Psoas muscle (tissue), 8 donors: Measurements from ENCODE around the gene CYP8B1. TPM values are rescaled to one million over a fixed set of nuclear protein-coding genes. Genes with fewer than 3 reads are reported as not detected.
"Not testable (repeated sequence)": the region's sequence is repeated elsewhere in the genome, so short reads cannot be mapped to it uniquely, and the experiment has no call there.

ENCODE experiments used
- ATAC-seq, 4 donors: fragments of 200-7000 bp; cut with Tn5 transposase; one replicate each; pipeline ENCODE4 v1.9.1; 2020; ENCODE audit warnings: moderate library complexity in 3 of 4, mild to moderate bottlenecking in 2 of 4
- DNase-seq, 2 donors: peaks; one replicate each; pipeline ENCODE4 v3.0.0-alpha.2; 2020
- H3K27ac ChIP-seq: fragments of 200-600 bp; one replicate; pipeline ENCODE4 v1.8.0; 2022
- H3K27me3 ChIP-seq, 3 donors: fragments of 200-600 bp in 1 of 3; one replicate each; pipeline versions ENCODE4 v1.6.1 to v1.8.0; 2013 to 2022; ENCODE audit warnings: low read length in 2 of 3, mild to moderate bottlenecking in 2 of 3, moderate library complexity in 1 of 3; ENCODE audit not compliant: insufficient read depth in 3 of 3
- H3K36me3 ChIP-seq, 2 donors: fragments of 200-600 bp in 1 of 2; one replicate each; pipeline versions ENCODE4 v1.6.1 to v1.8.0; 2013 to 2022; ENCODE audit warnings: low read depth in 1 of 2, mild to moderate bottlenecking in 1 of 2, moderate library complexity in 1 of 2; ENCODE audit not compliant: insufficient read depth in 1 of 2
- H3K4me1 ChIP-seq: fragments of 200-600 bp; one replicate; pipeline ENCODE4 v1.8.0; 2022
- H3K4me3 ChIP-seq: fragments of 200-600 bp; one replicate; pipeline ENCODE4 v1.8.0; 2022; ENCODE audit warnings: mild to moderate bottlenecking
- H3K9me3 ChIP-seq: fragments of 200-600 bp; one replicate; pipeline ENCODE4 v1.8.0; 2022
- CTCF ChIP-seq: fragments of 200-600 bp; IDR thresholded peaks from one replicate; pipeline ENCODE4 v1.8.0; 2022; ENCODE audit warnings: antibody characterized with exemption
- WGBS, 3 donors: extraction: QIAGEN DNeasy Blood & Tissue Kit; methylation state at CpG; one replicate each; pipeline versions ENCODE4 v1.1.6 to v1.1.7; 2013; 5-methylcytosine and 5-hydroxymethylcytosine counted together
- intact Hi-C, 2 donors: fragments of 100-400 bp; cut with DNase I; formaldehyde crosslinking; loops; one replicate each; pipeline versions ENCODE4 v1.11.0 to v1.14.2; 2022
- polyA plus RNA-seq, 3 donors: library from polyadenylated mRNA; stranded (reverse); fragments of 200-250 nt; gene quantifications; one replicate each; pipeline ENCODE4 v1.2.3, GENCODE V29; 2013
- total RNA-seq, 4 donors: library from RNA; stranded (reverse); fragmentation: NEBNext Ultra II Directional in 2 of 4; extraction: Animal tissue kit (Norgen Biotek cat#: 25700) in 2 of 4; gene quantifications; one replicate each; pipeline versions ENCODE4 v1.2.1 to v1.2.4, GENCODE V29; 2021 to 2023
- donor health status: healthy with polysubstance abuse.
- donor health status: DM: no; HTN: no; CAD: no; lungs with moderate emphysema.
- donor health status: Bipolar disorder and iron deficiency.
- donor health status: healthy.
- donor health status: DM: yes; HTN: yes; CAD: no.
- donor health status: DM: no; HTN: no; CAD: no.
- donor health status: DM: no; HTN: no; CAD: no.
- donor health status: DM: yes; HTN: yes; CAD: no.

Gene CYP8B1
- total and polyA plus RNA-seq, 7 donors, result 0.08 TPM; not detected in 6

- Histone ChIP-seq H3K4me3 (no peak overlapping the region), H3K36me3 (no peaks in the 10 kb centered on the region), H3K4me1 (no peaks in the 10 kb centered on the region), H3K27ac (no peak overlapping the region), H3K9me3 (no peaks in the 10 kb centered on the region), H3K27me3 (no peaks in the 10 kb centered on the region)
- DNase-seq (no peak), ATAC-seq (no peak)
- intact Hi-C loops, result no loop called here
- TF ChIP-seq CTCF, result no peak
- 80 to 95% (median 90%) methylated on average over 1 of the region's 1 CpG for WGBS, 3 donors
These were observed 16.5 kb upstream of the CYP8B1 start for GRCh38 chr3:42892169-42892568.

GRCh38 chr3:42891042-42891441, 15.4 kb upstream of the CYP8B1 start:
- TF ChIP-seq CTCF, result no peak
- Histone ChIP-seq H3K36me3 (no peaks in the 10 kb centered on the region), H3K27ac (no peak overlapping the region), H3K9me3 (no peaks in the 10 kb centered on the region), H3K4me1 (no peaks in the 10 kb centered on the region), H3K27me3 (no peaks in the 10 kb centered on the region), H3K4me3 (no peak overlapping the region)
- ATAC-seq (no peak), DNase-seq (no peak)
- WGBS, 3 donors, result 65 to 72% (median 66%) methylated on average over 2 of the region's 2 CpGs
- intact Hi-C loops, result no loop called here

- H3K27ac ChIP-seq, result no peak overlapping the region
- TF ChIP-seq CTCF, result no peak
- DNase-seq (no peak), ATAC-seq (no peak)
- no peaks in the 10 kb centered on the region for H3K36me3 ChIP-seq
- no peaks in the 10 kb centered on the region for H3K4me1 ChIP-seq
- 74 to 78% (median 77%) methylated on average over 3 of the region's 3 CpGs for WGBS, 3 donors
- H3K27me3 ChIP-seq, result no peaks in the 10 kb centered on the region
- no peak overlapping the region for H3K4me3 ChIP-seq
- intact Hi-C loops, result no loop called here
- no peaks in the 10 kb centered on the region for H3K9me3 ChIP-seq
These were observed 11.4 kb upstream of the CYP8B1 start for GRCh38 chr3:42887084-42887483.

DNA sequence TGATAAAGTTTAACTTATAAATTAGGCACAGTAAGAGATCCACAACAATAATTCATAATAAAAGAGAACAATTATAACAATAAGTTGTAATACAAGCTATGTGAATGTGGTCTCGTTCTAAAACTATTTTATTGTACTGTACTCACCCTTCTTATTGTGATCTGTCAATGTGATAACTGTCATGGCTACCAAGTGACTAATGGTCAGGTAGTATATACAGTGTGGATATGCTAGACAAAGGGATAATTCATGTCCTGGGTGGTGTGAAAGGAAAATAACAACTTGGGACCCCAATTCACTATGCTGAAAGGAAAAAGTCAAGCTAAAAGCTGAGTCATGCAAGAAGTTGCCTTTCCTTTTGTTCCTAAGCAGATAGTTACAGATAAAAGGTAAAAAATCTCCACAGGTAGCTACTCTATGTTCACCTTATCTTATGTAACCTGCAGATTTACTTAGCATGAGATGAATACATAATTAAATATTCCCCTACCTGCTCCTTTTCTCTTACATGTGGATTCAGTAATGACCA, 10.7 kb upstream of the CYP8B1 start:
- DNase-seq (no peak), ATAC-seq (no peak)
- Histone ChIP-seq H3K27ac (no peak overlapping the region), H3K27me3 (no peaks in the 10 kb centered on the region), H3K4me1 (no peaks in the 10 kb centered on the region), H3K36me3 (no peaks in the 10 kb centered on the region), H3K9me3 (no peaks in the 10 kb centered on the region), H3K4me3 (no peak overlapping the region)
- intact Hi-C loops, result no loop called here
- TF ChIP-seq CTCF, result no peak
- 78 to 87% (median 81%) methylated on average over 1 of the region's 1 CpG for WGBS, 3 donors

DNA sequence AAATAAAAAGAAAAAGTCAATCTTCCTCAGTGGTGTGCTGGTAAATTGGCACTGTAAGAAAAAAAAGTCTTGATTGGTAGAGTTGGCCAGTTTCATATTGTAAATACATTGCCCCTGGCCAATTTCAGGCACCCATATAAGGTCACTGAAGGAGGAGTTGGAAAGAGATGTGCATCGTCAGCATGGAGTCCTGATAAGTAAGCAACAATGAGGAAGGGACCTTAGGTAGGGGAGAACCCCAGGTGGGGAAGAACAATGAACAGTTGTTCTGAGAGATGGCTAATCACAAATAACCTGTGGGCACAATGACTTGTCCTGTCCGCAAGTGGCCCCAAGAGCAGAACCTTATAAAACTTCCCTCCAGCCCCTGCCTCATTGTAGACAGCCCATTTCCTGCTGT, 8.6 kb upstream of the CYP8B1 start:
- Histone ChIP-seq H3K4me3 (no peak overlapping the region), H3K27ac (no peak overlapping the region), H3K4me1 (no peaks in the 10 kb centered on the region), H3K27me3 (no peaks in the 10 kb centered on the region), H3K36me3 (no peaks in the 10 kb centered on the region), H3K9me3 (no peaks in the 10 kb centered on the region)
- ATAC-seq (no peak), DNase-seq (no peak)
- intact Hi-C loops, result loop anchor here in 1 of 2 donors (5.0 kb wide), 1 partner anchor 47 kb away; no protein-coding TSS in a partner anchor
- WGBS, 3 donors, result 79 to 89% (median 85%) methylated on average over 2 of the region's 2 CpGs
- TF ChIP-seq CTCF, result no peak

- not testable (repeated sequence) for H3K4me3 ChIP-seq, DNase-seq, H3K27me3 ChIP-seq, H3K36me3 ChIP-seq, H3K27ac ChIP-seq, H3K4me1 ChIP-seq, ATAC-seq, H3K9me3 ChIP-seq
- 75 to 83% (median 78%) methylated on average over 6 of the region's 6 CpGs for WGBS, 3 donors
- intact Hi-C loops, result loop anchor here in 1 of 2 donors (5.0 kb wide), 1 partner anchor 46 kb away; no protein-coding TSS in a partner anchor
These were observed 7.7 kb upstream of the CYP8B1 start for GRCh38 chr3:42883251-42883930.
